HEK293 (cell line): ENCODE measurements around the gene MZB1.

Source experiments
- IKZF3 ChIP-seq: fragments of 450-650 bp; IDR thresholded peaks from 2 replicates; pipeline ENCODE4 v1.5.0; 2018; ENCODE audit warnings: missing biosample characterization, mild to moderate bottlenecking, missing genetic modification characterization, moderate library complexity
- KLF1 ChIP-seq: fragments of 450-650 bp; formaldehyde crosslinking; IDR thresholded peaks from 2 replicates; pipeline ENCODE4 v1.5.1; 2016; ENCODE audit warnings: missing biosample characterization, missing genetic modification characterization
- SETDB1 ChIP-seq: IDR thresholded peaks from one replicate; pipeline ENCODE4 v1.6.1; 2017; ENCODE audit warnings: mild to moderate bottlenecking, low read length, moderate library complexity, mixed read lengths; ENCODE audit not compliant: insufficient read length
- TRIM28 ChIP-seq: IDR thresholded peaks from 2 replicates; pipeline ENCODE4 v1.6.1; 2011; ENCODE audit warnings: low read length, control low read depth, borderline replicate concordance
- WT1 ChIP-seq: fragments of 450-650 bp; formaldehyde crosslinking; IDR thresholded peaks from 2 replicates; pipeline ENCODE4 v1.5.1; 2016; ENCODE audit warnings: missing biosample characterization, missing genetic modification characterization
- YY1 ChIP-seq: fragments of 450-650 bp; formaldehyde crosslinking; IDR thresholded peaks from 2 replicates; pipeline ENCODE4 v1.5.1; 2018; ENCODE audit warnings: missing biosample characterization, missing genetic modification characterization
- ZBTB1 ChIP-seq: fragments of 450-650 bp; formaldehyde crosslinking; IDR thresholded peaks from 2 replicates; pipeline ENCODE4 v1.5.1; 2016; ENCODE audit warnings: missing biosample characterization, missing genetic modification characterization
- ZBTB7A ChIP-seq: fragments of 450-650 bp; formaldehyde crosslinking; IDR thresholded peaks from 2 replicates; pipeline ENCODE4 v1.5.1; 2016; ENCODE audit warnings: low read depth, missing biosample characterization, missing genetic modification characterization
- ZNF10 ChIP-seq: fragments of 450-650 bp; formaldehyde crosslinking; IDR thresholded peaks from 2 replicates; pipeline ENCODE4 v1.5.1; 2017; ENCODE audit warnings: missing biosample characterization, missing genetic modification characterization
- ZNF157 ChIP-seq: fragments of 450-650 bp; formaldehyde crosslinking; IDR thresholded peaks from 2 replicates; pipeline ENCODE4 v1.5.1; 2016; ENCODE audit warnings: missing biosample characterization, missing genetic modification characterization
- ZNF184 ChIP-seq: fragments of 450-650 bp; IDR thresholded peaks from 2 replicates; pipeline ENCODE4 v1.5.1; 2018; ENCODE audit warnings: missing biosample characterization, mild to moderate bottlenecking, missing genetic modification characterization
- ZNF19 ChIP-seq: fragments of 450-650 bp; formaldehyde crosslinking; IDR thresholded peaks from 2 replicates; pipeline ENCODE4; 2016; ENCODE audit warnings: missing biosample characterization, missing genetic modification characterization, low read depth
- ZNF223 ChIP-seq: fragments of 450-650 bp; formaldehyde crosslinking; IDR thresholded peaks from 2 replicates; pipeline ENCODE4 v1.5.1; 2016; ENCODE audit warnings: missing biosample characterization, missing genetic modification characterization
- ZNF23 ChIP-seq: fragments of 450-650 bp; formaldehyde crosslinking; IDR thresholded peaks from 2 replicates; pipeline ENCODE4 v1.5.1; 2016; ENCODE audit warnings: missing biosample characterization, missing genetic modification characterization, borderline replicate concordance
- ZNF311 ChIP-seq: fragments of 450-650 bp; formaldehyde crosslinking; IDR thresholded peaks from 2 replicates; pipeline ENCODE4 v1.5.1; 2017; ENCODE audit warnings: missing biosample characterization, missing genetic modification characterization, borderline replicate concordance
- ZNF341 ChIP-seq: fragments of 450-650 bp; formaldehyde crosslinking; IDR thresholded peaks from 2 replicates; pipeline ENCODE4; 2016; ENCODE audit warnings: low read depth, missing biosample characterization, missing genetic modification characterization
- ZNF48 ChIP-seq: fragments of 450-650 bp; formaldehyde crosslinking; IDR thresholded peaks from 2 replicates; pipeline ENCODE4 v1.5.1; 2016; ENCODE audit warnings: missing biosample characterization, missing genetic modification characterization
- ZNF549 ChIP-seq: fragments of 450-650 bp; IDR thresholded peaks from 2 replicates; pipeline ENCODE4 v1.5.1; 2018; ENCODE audit warnings: missing biosample characterization, missing genetic modification characterization, mild to moderate bottlenecking, inconsistent platforms, moderate library complexity
- ZNF558 ChIP-seq: fragments of 450-650 bp; formaldehyde crosslinking; IDR thresholded peaks from 2 replicates; pipeline ENCODE4 v1.5.1; 2016; ENCODE audit warnings: missing biosample characterization, missing genetic modification characterization
- ZNF560 ChIP-seq: fragments of 450-650 bp; formaldehyde crosslinking; IDR thresholded peaks from 2 replicates; pipeline ENCODE4 v1.5.1; 2017; ENCODE audit warnings: missing biosample characterization, missing genetic modification characterization, borderline replicate concordance
- ZNF610 ChIP-seq: fragments of 450-650 bp; formaldehyde crosslinking; IDR thresholded peaks from 2 replicates; pipeline ENCODE4 v1.5.1; 2016; ENCODE audit warnings: missing biosample characterization, missing genetic modification characterization, borderline replicate concordance
- ZNF621 ChIP-seq: fragments of 450-650 bp; formaldehyde crosslinking; IDR thresholded peaks from 2 replicates; pipeline ENCODE4 v1.5.1; 2017; ENCODE audit warnings: missing biosample characterization, missing genetic modification characterization
- ZNF707 ChIP-seq: fragments of 450-650 bp; formaldehyde crosslinking; IDR thresholded peaks from 2 replicates; pipeline ENCODE4 v1.5.1; 2016; ENCODE audit warnings: missing biosample characterization, missing genetic modification characterization
- ZNF792 ChIP-seq: fragments of 450-650 bp; formaldehyde crosslinking; IDR thresholded peaks from 2 replicates; pipeline ENCODE4 v1.5.1; 2016; ENCODE audit warnings: missing biosample characterization, missing genetic modification characterization
- ZNF843 ChIP-seq: fragments of 450-650 bp; formaldehyde crosslinking; IDR thresholded peaks from 2 replicates; pipeline ENCODE4 v1.5.1; 2016; ENCODE audit warnings: missing biosample characterization, missing genetic modification characterization
- ZSCAN30 ChIP-seq: fragments of 450-650 bp; IDR thresholded peaks from 2 replicates; pipeline ENCODE4 v1.5.1; 2018; ENCODE audit warnings: missing biosample characterization, mild to moderate bottlenecking, missing genetic modification characterization, moderate library complexity
- TF ChIP-seq, protein P1 (sequence below): fragments of 450-650 bp; formaldehyde crosslinking; conservative IDR thresholded peaks from 2 replicates; pipeline ENCODE4 v1.5.1; 2016; ENCODE audit warnings: low read depth, missing biosample characterization, missing genetic modification characterization
- TF ChIP-seq, protein P2 (sequence below): fragments of 450-650 bp; formaldehyde crosslinking; IDR thresholded peaks from 2 replicates; pipeline ENCODE4 v1.5.1; 2016; ENCODE audit warnings: missing biosample characterization, missing genetic modification characterization
- TF ChIP-seq, protein P3 (sequence below): fragments of 450-650 bp; formaldehyde crosslinking; IDR thresholded peaks from 2 replicates; pipeline ENCODE4 v1.5.1; 2016; ENCODE audit warnings: missing biosample characterization, missing genetic modification characterization
- TF ChIP-seq, protein P4 (sequence below): fragments of 450-650 bp; IDR thresholded peaks from 2 replicates; pipeline ENCODE4 v1.5.1; 2018; ENCODE audit warnings: missing biosample characterization, missing genetic modification characterization
- TF ChIP-seq, protein P5 (sequence below): fragments of 450-650 bp; formaldehyde crosslinking; IDR thresholded peaks from 2 replicates; pipeline ENCODE4 v1.5.1; 2016; ENCODE audit warnings: missing biosample characterization, missing genetic modification characterization

MZB1 gene

DNA sequence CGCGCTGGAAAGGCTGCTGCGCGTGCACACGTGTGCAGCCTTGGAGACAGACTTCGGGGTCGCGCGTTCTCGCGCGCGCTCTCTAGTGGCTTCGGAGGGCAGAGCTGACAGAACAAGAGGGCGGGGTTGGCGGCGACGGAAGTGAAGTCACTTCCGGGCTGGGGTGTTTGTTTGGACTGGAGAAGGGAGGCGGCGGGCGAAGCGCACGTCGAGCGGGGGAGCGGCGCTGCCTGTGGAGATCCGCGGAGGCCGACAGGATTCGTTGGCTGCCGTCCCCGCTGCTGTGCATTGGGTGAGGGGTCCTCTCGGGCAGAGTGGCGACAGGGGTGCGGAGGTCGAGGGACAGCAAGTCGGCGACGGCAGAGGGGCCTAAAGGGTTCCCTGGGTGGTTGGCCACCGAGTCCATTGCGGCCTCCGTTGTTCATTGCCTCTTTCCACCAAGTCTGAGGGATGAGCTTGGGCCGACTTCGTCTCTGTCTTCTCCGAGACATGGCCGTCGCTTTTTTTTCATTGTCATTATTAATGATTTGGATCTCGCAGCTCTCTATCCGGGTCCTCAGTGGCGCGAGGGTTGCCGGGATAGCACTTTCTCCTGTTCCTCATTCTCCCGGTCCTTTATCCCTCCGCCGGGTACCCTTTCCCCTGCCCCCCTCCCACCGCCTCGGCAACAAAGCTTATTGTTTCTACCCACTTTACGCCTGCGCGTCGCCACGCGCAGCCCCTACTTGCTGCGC, 47.9 kb downstream of the MZB1 start, which contains the start of gene PAIP2 (continued):
- TF ChIP-seq, protein P1, sequence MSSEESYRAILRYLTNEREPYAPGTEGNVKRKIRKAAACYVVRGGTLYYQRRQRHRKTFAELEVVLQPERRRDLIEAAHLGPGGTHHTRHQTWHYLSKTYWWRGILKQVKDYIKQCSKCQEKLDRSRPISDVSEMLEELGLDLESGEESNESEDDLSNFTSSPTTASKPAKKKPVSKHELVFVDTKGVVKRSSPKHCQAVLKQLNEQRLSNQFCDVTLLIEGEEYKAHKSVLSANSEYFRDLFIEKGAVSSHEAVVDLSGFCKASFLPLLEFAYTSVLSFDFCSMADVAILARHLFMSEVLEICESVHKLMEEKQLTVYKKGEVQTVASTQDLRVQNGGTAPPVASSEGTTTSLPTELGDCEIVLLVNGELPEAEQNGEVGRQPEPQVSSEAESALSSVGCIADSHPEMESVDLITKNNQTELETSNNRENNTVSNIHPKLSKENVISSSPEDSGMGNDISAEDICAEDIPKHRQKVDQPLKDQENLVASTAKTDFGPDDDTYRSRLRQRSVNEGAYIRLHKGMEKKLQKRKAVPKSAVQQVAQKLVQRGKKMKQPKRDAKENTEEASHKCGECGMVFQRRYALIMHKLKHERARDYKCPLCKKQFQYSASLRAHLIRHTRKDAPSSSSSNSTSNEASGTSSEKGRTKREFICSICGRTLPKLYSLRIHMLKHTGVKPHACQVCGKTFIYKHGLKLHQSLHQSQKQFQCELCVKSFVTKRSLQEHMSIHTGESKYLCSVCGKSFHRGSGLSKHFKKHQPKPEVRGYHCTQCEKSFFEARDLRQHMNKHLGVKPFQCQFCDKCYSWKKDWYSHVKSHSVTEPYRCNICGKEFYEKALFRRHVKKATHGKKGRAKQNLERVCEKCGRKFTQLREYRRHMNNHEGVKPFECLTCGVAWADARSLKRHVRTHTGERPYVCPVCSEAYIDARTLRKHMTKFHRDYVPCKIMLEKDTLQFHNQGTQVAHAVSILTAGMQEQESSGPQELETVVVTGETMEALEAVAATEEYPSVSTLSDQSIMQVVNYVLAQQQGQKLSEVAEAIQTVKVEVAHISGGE: peak; percentile 93
- TF ChIP-seq, protein P2, sequence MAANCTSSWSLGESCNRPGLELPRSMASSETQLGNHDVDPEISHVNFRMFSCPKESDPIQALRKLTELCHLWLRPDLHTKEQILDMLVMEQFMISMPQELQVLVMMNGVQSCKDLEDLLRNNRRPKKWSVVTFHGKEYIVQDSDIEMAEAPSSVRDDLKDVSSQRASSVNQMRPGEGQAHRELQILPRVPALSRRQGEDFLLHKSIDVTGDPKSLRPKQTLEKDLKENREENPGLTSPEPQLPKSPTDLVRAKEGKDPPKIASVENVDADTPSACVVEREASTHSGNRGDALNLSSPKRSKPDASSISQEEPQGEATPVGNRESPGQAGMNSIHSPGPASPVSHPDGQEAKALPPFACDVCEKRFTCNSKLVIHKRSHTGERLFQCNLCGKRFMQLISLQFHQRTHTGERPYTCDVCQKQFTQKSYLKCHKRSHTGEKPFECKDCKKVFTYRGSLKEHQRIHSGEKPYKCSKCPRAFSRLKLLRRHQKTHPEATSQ (tag by site-specific recombination): peak; percentile 95
- TF ChIP-seq IKZF3 (tag by site-specific recombination) (peak; percentile 99), ZNF48 (tag by site-specific recombination) (no peak), ZNF184 (no peak), WT1 (tag by site-specific recombination) (peak; percentile 95), ZNF549 (no peak), ZNF223 (peak; percentile 71; the same call in 1 of the 2 replicates), ZNF23 (no peak), KLF1 (tag by site-specific recombination) (peak; percentile 92), TRIM28 (0 out of 2 replicates have a peak, but pooled peaks have one; percentile 9), ZNF610 (tag by site-specific recombination) (peak; percentile 96), ZNF311 (tag by site-specific recombination) (no peak), ZNF843 (peak; percentile 93), ZSCAN30 (tag by site-specific recombination) (peak; percentile 47; the same call in 1 of the 2 replicates), ZNF621 (tag by site-specific recombination) (no peak), YY1 (tag by site-specific recombination) (peak; percentile 91; the same call in 1 of the 2 replicates), ZNF341 (tag by site-specific recombination) (peak; percentile 59; the same call in 1 of the 2 replicates), ZBTB1 (0 out of 2 replicates have a peak, but pooled peaks have one; percentile 81), ZNF10 (tag by site-specific recombination) (no peak), ZBTB7A (tag by site-specific recombination) (peak; percentile 86), ZNF792 (no peak), ZNF157 (tag by site-specific recombination) (0 out of 2 replicates have a peak, but pooled peaks have one; percentile 10), ZNF707 (tag by site-specific recombination) (no peak; the same call in 1 of the 2 replicates), SETDB1 (no peak), ZNF19 (tag by site-specific recombination) (no peak), ZNF560 (tag by site-specific recombination) (no peak), ZNF558 (tag by site-specific recombination) (0 out of 2 replicates have a peak, but pooled peaks have one; percentile 59)
- TF ChIP-seq, protein P3, sequence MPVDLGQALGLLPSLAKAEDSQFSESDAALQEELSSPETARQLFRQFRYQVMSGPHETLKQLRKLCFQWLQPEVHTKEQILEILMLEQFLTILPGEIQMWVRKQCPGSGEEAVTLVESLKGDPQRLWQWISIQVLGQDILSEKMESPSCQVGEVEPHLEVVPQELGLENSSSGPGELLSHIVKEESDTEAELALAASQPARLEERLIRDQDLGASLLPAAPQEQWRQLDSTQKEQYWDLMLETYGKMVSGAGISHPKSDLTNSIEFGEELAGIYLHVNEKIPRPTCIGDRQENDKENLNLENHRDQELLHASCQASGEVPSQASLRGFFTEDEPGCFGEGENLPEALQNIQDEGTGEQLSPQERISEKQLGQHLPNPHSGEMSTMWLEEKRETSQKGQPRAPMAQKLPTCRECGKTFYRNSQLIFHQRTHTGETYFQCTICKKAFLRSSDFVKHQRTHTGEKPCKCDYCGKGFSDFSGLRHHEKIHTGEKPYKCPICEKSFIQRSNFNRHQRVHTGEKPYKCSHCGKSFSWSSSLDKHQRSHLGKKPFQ (tag by site-specific recombination): peak; percentile 66; the same call in 1 of the 2 replicates
- TF ChIP-seq, protein P4, sequence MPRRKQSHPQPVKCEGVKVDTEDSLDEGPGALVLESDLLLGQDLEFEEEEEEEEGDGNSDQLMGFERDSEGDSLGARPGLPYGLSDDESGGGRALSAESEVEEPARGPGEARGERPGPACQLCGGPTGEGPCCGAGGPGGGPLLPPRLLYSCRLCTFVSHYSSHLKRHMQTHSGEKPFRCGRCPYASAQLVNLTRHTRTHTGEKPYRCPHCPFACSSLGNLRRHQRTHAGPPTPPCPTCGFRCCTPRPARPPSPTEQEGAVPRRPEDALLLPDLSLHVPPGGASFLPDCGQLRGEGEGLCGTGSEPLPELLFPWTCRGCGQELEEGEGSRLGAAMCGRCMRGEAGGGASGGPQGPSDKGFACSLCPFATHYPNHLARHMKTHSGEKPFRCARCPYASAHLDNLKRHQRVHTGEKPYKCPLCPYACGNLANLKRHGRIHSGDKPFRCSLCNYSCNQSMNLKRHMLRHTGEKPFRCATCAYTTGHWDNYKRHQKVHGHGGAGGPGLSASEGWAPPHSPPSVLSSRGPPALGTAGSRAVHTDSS (tag by site-specific recombination): 0 out of 2 replicates have a peak, but pooled peaks have one; percentile 33
- TF ChIP-seq, protein P5, sequence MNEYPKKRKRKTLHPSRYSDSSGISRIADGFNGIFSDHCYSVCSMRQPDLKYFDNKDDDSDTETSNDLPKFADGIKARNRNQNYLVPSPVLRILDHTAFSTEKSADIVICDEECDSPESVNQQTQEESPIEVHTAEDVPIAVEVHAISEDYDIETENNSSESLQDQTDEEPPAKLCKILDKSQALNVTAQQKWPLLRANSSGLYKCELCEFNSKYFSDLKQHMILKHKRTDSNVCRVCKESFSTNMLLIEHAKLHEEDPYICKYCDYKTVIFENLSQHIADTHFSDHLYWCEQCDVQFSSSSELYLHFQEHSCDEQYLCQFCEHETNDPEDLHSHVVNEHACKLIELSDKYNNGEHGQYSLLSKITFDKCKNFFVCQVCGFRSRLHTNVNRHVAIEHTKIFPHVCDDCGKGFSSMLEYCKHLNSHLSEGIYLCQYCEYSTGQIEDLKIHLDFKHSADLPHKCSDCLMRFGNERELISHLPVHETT (tag by site-specific recombination): peak; percentile 85; the same call in 1 of the 2 replicates
